ENCODE data around the gene CAPN15.

Gene CAPN15

DNA sequence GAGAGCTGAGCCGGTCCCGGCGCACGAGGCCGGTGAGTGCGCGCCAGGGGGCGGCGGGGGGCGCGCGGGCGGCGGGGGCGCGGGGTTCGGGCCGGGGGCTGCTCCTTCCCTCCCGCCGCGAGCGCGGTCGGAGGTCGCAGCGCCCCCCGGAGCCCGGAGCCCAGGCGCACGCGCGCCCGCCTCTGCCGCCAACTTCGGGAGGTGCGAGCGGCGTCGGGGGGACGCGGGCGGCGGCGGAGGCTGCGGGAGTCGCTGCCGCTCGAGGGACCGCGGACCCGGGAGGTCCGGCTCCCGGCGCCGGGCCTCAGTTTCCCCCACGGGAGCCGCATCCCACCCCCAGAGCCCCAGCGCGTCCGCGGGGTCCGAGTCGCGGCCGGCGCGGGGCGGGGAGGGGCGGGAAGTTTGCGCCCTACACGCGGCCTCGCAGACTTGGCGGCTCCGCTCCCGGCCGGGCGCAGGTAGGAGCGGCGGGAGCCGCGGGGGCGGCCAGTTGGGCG is 32.7 kb downstream of the CAPN15 start, which contains the start of gene PRR35:
Gene PRR35, plus strand, starts transcription at position 191 of the 497 bp plus-strand sequence. CDS start 2,901 bp downstream, outside the sequence.
- no peak for DNase-seq (ENCODE audit: low read depth in 1 of 2, low spot score in 1 of 2)

DNA sequence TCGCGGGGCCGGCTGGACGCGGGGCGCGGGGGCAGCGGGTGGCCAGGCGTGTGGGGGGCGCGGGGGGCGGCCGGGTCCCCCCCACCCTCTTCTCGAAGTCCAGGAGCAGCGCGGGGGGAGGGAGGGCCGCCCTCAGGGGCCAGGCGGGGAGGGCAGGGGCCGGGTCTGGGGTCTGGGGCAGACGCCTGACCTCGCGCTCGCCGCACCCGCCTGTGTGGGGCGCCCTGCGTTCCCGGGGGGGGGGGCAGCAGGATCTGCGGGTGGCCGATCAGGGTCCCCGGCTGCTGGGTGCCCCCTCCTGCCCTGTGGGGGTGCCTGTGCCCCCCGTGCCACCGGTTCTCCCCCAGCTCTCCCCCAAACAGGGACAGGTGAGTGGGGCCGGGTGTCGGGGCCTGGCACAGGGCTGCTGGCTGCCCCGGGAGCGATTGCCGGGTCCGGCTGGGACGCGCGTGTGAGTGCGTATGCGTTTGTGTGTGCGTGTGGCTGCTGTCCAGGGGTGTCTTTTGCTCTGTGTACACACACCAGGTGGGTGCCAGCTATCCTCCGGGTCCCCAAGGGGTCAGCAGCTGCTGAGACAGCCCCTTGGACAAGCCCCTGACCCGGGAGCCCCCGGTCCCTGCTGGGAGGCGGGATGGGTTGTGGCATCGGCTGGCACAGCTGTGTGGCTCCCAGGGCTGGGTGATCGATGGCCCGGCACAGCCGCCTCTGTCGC is 33.3 kb downstream of the CAPN15 start:
- no peak for DNase-seq (ENCODE audit: low read depth in 1 of 2, low spot score in 1 of 2)

DNA sequence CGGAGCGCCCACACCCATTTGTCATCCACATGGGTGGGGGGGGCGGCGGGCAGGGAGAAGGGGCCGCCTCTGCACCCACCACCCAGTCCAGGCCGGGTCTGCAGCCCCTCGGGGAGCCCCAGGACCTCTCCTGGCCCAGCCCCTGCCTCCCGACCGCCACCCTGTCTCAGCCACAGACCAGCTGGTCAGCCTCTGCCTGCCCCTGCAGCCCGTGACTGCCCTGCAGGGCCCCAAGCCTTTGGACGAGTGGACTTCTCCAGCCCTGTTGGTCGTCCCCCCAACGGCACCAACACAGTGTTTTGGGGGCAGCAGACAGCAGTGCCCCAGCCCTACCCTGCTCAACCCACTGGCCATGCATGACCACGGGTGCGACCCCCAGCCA is 33.9 kb downstream of the CAPN15 start:
- DNase-seq (ENCODE audit: low read depth in 1 of 2, low spot score in 1 of 2) = no peak

DNA sequence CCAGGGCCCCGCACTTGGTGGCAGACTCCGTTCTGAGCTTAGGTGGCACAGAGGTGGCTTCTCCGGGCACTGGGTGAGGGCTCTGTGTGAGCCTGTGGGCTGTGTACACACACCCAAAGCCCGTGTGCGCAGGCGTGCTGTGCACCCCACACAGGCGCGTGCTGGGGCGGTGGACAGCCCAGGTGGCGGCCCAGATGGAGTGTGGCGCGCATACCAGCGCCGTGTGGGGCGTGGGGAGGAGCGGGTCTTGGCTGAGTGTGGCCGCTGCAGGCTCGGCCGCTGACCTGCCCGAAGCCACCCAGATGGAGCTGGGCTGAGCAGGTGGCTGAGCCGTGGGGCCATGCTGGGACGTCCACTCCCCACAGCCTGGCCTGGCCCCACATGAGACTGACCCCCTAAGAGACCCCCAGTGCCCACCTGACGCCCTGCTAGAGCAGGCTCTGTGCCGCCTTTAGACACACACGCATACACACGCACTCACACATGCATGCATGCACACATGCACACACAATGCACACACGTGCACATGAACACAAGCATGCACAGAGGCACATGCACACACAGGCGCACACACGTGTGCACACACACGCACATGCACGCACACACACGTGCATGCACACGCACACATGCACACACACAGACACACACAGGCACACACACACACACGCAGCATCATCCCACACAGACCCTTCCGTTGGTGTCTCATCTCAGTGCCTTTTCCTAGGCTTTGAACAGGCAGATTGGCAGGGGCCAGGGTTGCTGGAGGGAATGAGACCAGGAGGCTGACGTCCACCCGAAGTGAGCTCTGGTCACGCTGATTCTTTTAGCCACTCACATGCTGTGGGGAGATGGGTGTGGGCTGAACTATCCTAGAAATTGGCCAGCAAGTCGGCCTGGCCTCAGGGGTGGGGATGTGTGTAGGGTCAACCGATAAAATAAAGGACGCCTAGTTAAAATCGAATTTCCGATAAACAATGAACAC is 34.7 kb downstream of the CAPN15 start:
- DNase-seq (ENCODE audit: low read depth in 1 of 2, low spot score in 1 of 2) = no peak

DNA sequence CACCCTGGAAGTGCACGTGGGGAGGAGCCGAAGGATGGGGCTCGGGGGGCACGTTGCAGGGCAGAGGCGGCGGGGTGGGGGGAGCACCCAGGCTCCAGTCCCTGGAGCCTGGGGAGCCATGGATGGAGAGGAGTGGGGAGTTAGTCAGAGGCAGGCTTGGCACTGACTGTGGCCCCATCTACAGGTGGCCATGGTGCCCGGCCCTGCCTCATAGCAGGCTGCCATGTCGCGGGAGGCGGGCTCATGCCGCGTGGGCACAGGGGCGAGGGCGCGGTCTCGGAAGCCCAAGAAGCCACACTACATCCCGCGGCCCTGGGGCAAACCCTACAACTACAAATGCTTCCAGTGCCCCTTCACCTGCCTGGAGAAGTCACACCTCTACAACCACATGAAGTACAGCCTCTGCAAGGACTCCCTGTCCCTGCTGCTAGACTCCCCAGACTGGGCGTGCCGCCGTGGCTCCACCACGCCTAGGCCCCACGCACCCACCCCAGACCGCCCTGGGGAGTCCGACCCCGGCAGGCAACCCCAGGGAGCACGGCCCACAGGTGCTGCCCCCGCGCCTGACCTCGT is 35.6 kb downstream of the CAPN15 start:
- DNase-seq (ENCODE audit: low read depth in 1 of 2, low spot score in 1 of 2) = no peak

DNA sequence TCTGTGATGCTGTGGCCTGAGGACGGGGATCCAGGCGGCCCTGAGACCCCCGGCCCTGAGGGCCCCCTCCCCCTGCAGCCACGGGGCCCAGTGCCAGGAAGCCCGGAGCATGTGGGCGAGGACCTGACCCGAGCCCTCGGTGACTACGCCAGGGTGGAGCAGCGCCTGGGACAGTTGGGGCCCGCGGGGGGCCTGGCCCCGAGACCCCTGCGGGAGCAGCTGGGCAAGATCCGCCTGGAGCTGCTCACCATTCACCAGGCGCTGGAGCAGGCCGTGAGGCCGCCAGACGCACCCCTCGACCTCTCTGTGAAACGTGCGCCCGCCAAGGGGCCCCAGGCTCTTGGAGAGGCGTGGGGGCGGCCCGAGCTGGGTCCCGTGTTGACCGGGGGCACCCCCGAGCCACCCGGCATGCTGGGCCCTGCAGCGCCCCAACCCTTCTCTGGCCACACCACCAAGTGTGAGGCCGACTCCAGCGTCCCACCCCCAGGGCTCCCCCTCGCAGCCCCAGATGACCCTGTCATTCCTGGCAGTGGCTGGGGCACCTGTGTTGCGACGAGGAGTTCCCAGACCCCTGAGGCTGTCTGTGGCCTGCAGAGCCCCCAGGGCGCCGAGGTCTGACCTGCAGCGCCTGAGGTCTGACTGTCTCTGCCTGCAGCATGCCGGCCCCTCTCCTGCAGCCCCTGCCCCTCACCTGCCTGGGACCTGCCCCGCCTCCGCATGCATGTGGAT is 37.3 kb downstream of the CAPN15 start:
- no peak for DNase-seq (ENCODE audit: low read depth in 1 of 2, low spot score in 1 of 2)

DNA sequence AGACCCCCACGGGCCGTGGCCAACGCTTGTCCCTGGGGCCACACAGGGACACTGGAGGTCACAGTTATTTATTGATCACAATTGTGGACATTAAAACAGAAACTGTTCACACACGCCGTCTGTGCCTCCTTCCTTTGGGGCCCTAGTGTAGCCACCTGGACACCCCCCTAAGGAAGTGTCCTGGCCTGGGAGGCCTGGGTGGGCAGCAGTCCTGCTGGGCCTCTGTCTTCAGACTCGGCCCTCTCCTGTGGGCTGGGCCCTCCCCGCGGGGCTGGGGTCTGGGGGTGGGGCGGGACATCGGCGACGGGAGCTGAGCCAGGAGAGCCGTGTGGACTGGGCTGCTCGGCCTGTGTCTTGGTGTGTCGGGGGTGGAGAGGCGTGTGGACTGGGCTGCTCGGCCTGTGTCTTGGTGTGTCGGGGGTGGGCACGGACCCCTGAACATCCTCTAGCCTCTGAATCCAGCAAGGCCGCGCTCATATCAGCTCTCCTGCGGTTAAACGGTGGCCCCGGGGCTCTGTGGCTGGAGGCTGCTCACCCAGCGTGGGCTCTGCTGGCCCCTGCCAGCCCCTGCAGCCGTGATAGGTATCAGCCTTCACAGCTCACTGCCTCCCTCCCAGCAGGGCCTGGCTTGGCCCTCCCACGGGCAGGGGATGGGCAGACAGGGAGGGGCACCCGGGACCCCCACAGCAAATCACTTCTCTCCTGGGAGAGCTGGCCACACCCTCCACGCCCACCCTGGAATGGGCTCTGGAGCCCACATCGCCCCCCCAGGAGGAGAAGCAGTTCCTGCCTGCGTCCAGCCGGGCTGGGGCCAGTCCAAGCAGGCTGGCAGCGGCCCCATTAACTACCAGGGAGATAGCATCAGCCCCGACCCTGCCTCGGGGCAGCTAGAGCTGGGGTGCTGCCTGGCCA is 38.2 kb downstream of the CAPN15 start:
- DNase-seq (ENCODE audit: low read depth in 1 of 2, low spot score in 1 of 2) = no peak

DNA sequence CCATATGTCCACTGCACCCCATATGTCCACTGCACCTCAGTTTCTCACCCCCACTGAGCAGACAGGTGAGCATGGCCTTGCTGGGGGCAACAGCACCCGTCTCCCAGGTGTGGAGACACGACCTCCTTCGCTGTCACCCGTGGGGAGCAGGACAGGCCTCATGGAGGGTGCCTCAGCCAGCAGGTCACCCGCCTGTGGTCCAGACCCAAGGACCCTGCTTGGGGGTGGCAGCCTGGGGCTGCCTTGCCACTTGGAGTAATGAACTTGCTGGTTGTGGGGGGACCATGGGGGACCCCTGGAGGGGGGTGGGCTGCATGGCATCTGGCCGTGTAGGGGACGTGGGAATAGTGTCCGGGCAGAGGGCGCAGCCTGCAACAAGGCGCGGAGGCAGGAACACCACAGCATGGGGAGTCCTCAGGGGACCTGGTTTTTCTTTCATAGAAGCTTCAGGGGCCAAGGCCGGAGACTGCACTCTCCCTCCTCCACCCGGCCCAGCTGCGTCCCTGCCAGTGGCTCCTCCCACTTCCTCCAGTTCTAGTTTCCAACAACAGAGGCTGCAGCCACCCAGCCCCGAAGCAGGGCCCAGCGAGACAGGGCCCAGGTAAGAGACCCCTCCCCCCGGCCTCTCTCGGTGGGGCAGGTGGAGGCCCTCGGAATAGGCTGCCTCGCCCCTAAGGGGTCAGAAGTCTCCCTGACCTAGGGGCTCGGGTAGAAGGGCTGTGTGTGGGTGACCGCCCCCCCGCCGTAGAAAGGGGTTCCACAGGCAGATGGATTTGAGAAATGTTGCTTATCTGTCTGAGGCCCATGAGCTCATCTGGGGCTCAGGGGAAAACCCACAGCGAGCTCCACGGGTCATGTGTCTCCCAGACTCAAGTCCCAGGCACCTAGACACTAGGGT is 39.2 kb downstream of the CAPN15 start, which contains the start of gene NHLRC4:
Gene NHLRC4, plus strand, starts transcription at position 531 of the 898 bp plus-strand sequence. CDS start 1,043 bp downstream, outside the sequence.
- DNase-seq (ENCODE audit: low read depth in 1 of 2, low spot score in 1 of 2) = no peak

DNA sequence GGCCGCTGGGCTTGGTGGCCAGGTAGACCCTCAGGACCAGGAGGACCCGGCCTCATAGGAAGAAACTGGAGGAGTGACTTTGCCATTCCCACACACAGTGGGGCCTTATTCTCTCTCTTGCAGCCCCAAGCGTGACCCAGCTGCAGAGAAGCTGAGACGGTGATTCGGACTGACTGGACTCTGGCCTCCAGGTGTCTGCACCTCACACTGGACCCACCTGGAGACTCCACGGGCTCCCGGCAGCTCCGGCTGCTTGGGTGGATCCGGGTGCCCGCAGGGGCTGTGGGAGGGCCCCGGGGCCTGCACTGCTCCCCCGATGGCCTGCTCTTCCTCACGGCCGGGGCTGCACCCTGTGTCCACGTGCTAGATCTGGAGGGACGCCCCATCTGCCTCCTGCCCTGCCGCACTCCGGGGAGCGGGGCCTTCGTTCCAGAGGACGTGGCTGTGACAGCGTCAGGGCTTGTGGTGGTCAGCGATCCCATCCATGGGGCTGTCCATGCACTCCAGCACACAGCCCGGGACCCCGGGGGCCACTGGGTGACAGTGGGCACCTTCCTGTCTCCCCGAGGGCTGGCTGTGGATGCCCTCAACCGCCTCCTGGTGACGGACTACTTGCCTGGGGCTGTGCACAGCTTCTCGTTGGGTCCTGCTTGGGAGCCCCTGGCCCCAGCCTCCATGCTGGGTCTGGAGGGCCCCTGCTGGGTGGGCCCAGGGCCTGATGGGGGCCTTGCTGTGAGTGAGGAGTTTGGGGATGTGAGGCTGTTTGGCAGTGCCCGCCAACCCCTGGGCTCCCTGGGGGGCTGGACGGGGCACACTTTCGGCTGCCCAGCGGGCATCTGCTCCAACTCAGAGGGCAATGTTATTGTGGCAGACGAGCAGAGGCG is 40.1 kb downstream of the CAPN15 start:
- DNase-seq (ENCODE audit: low read depth in 1 of 2, low spot score in 1 of 2) = no peak

DNA sequence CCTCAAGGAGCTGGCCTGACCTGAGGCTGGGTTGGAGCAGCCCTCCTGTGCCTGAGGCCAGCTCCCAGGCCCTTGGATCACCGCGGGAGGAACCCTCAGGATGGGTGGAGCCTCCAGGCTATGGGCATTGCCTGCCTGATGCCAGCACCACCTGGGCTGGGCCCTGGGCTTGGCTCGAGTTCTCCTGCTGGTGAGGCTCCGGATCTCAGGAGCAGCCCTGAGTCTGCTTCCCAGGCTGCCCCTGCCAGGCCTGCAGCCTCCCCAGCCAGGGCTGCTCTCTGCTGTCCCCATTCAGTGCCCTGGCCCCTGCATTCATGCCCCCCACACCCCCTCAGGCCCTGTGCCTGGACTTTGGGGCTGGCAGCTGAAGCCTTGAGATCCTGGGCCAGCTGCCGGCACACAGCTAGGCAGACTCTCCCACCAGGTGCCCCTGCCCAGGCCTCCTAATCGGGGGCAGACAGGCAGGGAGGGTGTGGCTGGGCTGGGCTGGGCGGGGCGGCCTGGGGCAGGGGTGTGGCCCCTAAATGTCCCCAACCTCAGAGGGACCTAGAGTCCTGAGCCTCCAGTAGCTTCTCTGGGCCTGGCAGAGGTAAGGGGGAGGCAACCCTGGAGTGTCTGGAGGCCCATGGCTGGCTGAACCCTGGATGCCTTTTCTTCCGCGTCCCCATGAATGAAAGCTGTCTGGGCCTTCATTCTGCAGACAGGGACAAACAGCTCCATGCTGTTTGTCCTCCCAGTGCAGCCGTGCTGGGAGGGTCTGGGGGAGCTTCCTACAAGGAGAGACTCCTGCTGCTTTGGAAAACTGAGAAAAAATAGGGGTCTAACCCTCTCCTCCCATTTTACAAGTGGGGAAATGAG is 41.1 kb downstream of the CAPN15 start:
- no peak for DNase-seq (ENCODE audit: low read depth in 1 of 2, low spot score in 1 of 2)

DNA sequence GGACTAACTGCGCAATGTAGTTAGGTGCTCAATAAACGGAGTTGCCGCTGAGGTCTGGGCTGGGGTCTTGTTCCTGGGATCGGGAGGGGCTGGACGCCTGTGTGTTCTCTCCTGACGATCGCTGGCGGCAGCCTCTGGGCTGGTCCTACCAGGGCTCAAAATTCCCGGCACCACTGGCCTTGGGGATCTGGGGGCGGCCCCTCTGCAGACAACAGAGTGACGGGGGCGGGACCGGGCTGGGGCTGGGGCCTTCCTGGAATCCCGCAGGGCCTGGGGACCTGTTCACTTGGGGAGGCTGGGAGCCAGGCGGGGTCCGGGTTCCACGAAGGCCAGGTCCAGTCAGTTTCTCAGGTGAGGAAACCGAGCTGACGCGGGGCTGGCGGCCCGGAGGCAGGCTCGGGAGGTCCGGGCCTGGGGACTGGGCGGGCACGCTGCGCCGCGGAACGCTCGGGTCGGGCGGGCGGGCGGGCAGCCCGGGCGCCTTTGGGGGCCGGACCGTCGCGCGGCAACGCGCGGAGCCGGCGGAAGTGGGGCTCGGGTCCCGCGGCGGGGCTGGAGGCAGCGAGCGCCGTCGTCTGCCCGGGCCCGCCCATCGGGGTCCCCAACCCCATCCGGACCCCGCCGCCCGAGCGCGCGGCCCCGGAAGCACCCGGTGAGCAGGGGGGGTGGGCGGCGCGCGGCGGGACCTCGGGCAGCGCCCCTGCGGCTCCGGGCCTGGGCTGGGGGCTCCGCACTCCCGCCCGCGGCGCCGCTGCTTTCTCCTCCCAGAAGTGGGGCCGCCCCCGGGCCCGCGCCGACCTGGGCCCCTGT is 42.1 kb downstream of the CAPN15 start, which contains the start of gene PIGQ:
Gene PIGQ, plus strand, starts transcription at position 524 of the 810 bp plus-strand sequence. CDS start 4,107 bp downstream, outside the sequence.
- peak; percentile 48 to 59 for DNase-seq (ENCODE audit: low read depth in 1 of 2, low spot score in 1 of 2)

DNA sequence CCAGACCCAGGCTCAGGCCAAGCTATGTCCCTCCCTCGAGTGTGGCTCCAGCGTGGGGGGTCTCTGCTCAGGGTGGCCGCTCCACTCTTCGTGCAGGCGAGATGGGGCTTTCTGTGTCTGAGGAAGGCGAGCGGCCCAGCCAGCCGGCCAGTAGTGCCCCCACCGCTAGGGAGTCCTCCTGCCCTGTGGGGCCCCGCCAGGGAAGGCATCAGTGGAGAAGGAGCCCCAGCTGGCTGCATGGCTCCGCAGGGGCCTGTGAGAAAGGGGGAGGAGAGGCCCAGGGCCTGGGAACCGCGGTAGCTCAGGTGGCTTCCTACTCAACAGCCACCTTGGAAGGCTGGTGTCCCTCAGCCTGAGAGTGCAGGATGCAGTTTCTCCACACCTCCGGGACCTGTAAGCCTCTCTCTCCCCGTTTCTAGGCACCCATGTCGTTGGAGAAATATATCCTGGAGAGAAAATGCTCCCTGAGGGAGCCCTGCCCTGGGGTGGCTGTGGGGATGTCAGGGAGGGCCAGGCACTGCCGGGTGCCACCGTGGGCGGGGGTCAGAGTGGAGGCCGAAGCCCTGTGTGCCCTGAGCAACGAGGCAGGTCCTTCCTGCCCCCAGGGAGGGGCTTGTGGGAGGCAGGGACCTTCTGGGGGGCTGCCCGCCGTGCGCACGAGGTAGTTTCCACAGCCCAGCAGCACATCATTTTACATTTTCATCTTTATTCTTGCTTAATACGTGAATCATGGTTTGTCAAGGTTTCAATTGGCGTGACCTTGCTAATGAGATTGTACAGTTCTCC is 45.5 kb downstream of the CAPN15 start:
- DNase-seq (ENCODE audit: low read depth in 1 of 2, low spot score in 1 of 2) = no peak

DNA sequence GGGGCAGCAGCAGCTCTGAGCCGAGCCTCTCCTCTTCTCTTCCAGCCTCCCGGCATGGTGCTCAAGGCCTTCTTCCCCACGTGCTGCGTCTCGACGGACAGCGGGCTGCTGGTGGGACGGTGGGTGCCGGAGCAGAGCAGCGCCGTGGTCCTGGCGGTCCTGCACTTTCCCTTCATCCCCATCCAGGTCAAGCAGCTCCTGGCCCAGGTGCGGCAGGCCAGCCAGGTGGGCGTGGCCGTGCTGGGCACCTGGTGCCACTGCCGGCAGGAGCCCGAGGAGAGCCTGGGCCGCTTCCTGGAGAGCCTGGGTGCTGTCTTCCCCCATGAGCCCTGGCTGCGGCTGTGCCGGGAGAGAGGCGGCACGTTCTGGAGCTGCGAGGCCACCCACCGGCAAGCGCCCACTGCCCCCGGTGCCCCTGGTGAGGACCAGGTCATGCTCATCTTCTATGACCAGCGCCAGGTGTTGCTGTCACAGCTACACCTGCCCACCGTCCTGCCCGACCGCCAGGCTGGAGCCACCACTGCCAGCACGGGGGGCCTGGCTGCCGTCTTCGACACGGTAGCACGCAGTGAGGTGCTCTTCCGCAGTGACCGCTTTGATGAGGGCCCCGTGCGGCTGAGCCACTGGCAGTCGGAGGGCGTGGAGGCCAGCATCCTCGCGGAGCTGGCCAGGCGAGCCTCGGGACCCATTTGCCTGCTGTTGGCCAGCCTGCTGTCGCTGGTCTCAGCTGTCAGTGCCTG is 46.7 kb downstream of the CAPN15 start:
- DNase-seq (ENCODE audit: low read depth in 1 of 2, low spot score in 1 of 2) = no peak
